Measurements from ENCODE around the gene RNF13.
"Not testable (repeated sequence)": the region's sequence is repeated elsewhere in the genome, so short reads cannot be mapped to it uniquely, and the experiment has no call there.

Gene RNF13

DNA sequence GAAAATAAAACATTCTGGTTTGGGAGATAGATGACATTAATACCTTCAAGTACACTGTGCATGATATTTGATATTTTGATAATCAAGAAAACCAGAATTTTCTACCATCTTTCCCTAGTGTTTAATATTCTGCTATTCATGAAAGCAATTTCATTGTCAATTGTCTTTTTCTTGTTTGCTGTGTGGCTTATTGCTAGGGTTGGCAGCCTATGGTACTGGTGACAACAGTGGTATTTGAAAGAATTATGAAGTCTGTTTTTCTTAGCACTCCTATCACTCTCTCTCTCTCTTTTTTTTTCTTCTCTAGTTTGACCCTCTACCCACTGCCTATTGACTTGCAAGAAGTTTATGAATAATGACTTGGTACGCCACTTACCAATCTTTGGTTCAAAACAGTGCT, 15.4 kb downstream of the RNF13 start:
- TF ChIP-seq, protein P1, sequence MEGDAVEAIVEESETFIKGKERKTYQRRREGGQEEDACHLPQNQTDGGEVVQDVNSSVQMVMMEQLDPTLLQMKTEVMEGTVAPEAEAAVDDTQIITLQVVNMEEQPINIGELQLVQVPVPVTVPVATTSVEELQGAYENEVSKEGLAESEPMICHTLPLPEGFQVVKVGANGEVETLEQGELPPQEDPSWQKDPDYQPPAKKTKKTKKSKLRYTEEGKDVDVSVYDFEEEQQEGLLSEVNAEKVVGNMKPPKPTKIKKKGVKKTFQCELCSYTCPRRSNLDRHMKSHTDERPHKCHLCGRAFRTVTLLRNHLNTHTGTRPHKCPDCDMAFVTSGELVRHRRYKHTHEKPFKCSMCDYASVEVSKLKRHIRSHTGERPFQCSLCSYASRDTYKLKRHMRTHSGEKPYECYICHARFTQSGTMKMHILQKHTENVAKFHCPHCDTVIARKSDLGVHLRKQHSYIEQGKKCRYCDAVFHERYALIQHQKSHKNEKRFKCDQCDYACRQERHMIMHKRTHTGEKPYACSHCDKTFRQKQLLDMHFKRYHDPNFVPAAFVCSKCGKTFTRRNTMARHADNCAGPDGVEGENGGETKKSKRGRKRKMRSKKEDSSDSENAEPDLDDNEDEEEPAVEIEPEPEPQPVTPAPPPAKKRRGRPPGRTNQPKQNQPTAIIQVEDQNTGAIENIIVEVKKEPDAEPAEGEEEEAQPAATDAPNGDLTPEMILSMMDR (IDR thresholded peaks at IDR 0.05; ENCODE audit: low read depth, low read length) = no peak
- Histone ChIP-seq H3K4me1 (no peaks in the 10 kb centered on the region), H3K36me3 (no peaks in the 10 kb centered on the region), H3K27me3 (no peaks in the 10 kb centered on the region), H3K4me3 (ENCODE audit: low read depth, low read length) (no peak overlapping the region), H3K9me3 (peaks cover 11% of the 10 kb centered on the region)
- DNase-seq = no peak

DNA sequence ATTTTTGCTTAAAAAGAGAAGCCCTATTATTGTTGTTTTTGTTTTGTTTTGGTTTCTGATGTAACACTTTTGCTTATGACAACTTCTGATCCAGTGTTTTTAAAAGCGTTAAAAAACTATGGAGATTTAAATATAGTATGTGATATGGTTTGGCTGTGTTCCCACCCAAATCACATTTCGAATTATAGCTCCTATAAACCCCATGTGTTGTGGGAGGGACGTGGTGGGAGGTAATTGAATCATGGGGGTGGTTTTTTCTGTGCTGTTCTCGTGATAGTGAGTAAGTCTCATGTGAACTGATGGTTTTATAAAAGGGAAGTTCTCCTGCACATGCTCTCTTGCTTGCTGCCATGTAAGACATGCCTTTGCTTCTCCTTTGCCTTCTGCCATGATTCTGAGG, 16.6 kb downstream of the RNF13 start:
- H3K9me3 ChIP-seq = peaks cover 13% of the 10 kb centered on the region
- DNase-seq = not testable (repeated sequence)

DNA sequence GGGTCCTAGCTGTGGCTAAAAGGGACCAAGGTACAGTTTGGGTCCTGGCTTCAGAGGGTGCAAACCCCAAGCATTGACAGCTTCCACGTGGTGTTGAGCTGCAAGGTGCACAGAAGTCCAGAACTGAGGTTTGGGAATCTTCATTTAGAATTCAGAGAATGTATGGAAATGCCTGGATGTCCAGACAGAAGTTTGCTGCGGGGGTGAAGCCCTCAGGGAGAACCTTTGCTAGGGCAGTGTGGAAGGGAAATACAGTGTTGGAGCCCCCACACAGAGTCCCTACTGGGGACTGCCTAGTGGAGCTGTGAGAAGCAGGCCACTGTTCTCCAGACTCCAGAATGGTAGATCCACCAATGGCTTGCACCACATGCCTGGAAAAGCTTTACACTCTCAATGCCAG, 17.9 kb downstream of the RNF13 start:
- H3K4me3 ChIP-seq (ENCODE audit: low read depth, low read length) = no peak overlapping the region
- no peak for DNase-seq
- H3K9me3 ChIP-seq = peaks cover 15% of the 10 kb centered on the region
- H3K27me3 ChIP-seq = no peaks in the 10 kb centered on the region
- no peaks in the 10 kb centered on the region for H3K36me3 ChIP-seq
- TF ChIP-seq, protein P1 (IDR thresholded peaks at IDR 0.05; ENCODE audit: low read depth, low read length) = no peak
- H3K4me1 ChIP-seq = no peaks in the 10 kb centered on the region

More for the DNA sequence above, 16.6 kb downstream of the RNF13 start:
- not testable (repeated sequence) for H3K27me3 ChIP-seq; H3K4me1 ChIP-seq; H3K36me3 ChIP-seq; H3K4me3 ChIP-seq (ENCODE audit: low read depth, low read length)

DNA sequence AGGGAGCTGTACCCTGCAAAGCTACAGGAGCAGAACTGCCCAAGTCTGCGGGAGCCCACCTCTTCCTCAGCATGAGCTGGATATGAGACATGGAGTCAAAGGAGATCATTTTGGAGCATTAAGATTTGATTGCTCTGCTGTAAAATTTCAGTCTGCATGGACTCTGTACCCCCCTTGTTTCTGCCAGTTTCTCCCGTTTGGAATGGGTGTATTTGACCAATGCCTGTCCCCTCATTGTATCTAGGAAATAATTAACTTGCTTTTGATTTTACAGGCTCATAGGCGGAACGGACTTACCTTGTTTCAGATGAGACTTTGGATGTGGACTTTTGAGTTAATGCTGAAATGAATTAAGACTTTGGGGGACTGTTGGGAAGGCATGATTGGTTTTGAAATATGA, 18.3 kb downstream of the RNF13 start:
- H3K36me3 ChIP-seq = no peaks in the 10 kb centered on the region
- no peaks in the 10 kb centered on the region for H3K4me1 ChIP-seq
- DNase-seq = no peak
- TF ChIP-seq, protein P1 (IDR thresholded peaks at IDR 0.05; ENCODE audit: low read depth, low read length) = no peak
- peaks cover 15% of the 10 kb centered on the region for H3K9me3 ChIP-seq
- no peak overlapping the region for H3K4me3 ChIP-seq (ENCODE audit: low read depth, low read length)
- no peaks in the 10 kb centered on the region for H3K27me3 ChIP-seq

DNA sequence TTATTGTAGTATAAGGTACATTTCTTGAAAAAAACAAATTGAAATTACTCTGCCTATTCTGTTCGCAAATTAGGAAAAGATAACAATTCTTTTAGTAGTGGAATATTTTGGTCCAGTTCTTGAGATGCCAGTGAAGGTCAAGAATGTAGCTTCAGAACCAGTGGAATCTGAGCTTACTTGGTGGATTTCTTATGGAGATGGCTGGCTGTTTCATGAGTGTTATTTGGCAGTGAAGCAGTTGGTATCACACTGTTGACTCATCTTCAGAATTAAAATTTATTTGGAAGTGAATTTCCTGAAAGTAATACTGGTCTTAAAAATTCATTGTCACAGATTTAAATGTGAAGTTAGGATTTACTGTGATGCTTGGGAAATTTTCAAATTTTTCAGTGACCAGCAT, 19.1 kb downstream of the RNF13 start:
- DNase-seq = no peak
- TF ChIP-seq, protein P1 (IDR thresholded peaks at IDR 0.05; ENCODE audit: low read depth, low read length) = no peak

DNA sequence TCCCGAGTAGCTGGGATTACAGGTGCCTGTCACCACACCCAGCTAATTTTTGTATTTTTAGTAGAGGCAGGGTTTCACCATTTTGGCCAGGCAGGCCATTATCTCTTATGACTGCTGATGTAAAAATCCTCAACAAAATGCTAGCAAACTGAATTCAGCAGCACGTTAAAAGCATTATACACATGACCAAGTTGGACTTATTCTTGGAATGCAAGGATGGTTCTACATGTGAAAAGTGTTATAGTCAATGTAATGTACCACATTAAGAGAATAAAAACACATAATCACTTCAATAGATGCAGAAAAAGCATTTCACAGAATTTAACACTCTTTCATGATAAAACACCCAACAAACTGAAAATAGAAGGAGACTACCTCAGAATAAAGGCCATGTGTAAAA, 20.2 kb downstream of the RNF13 start:
- Histone ChIP-seq H3K36me3 (no peaks in the 10 kb centered on the region), H3K4me1 (no peaks in the 10 kb centered on the region), H3K27me3 (no peaks in the 10 kb centered on the region), H3K4me3 (ENCODE audit: low read depth, low read length) (no peak overlapping the region), H3K9me3 (peaks cover 17% of the 10 kb centered on the region)
- TF ChIP-seq, protein P1 (IDR thresholded peaks at IDR 0.05; ENCODE audit: low read depth, low read length) = no peak
- DNase-seq = no peak

More for the DNA sequence above, 19.1 kb downstream of the RNF13 start:
- Histone ChIP-seq H3K36me3 (no peaks in the 10 kb centered on the region), H3K27me3 (no peaks in the 10 kb centered on the region), H3K4me1 (no peaks in the 10 kb centered on the region), H3K9me3 (peaks cover 15% of the 10 kb centered on the region), H3K4me3 (ENCODE audit: low read depth, low read length) (no peak overlapping the region)

DNA sequence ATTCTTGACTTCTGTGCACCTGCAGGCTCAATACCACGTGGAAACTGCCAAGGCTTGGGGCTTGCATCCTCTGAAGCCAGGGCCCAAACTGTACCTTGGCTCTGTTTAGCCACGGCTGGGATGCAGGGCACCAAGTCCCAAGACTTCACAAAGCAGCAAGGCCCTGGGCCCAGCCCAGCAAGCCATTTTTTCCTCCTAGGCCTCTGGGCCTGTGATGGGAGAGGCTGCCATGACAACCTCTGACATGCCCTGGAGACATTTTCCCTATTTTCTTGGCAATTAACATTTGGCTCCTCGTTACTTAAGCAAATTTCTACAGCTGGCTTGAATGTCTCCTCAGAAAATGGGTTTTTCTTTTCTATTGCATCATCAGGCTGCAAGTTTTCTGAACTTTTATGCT, 25.5 kb downstream of the RNF13 start:
- H3K9me3 ChIP-seq; H3K4me3 ChIP-seq (ENCODE audit: low read depth, low read length); H3K36me3 ChIP-seq; DNase-seq; H3K4me1 ChIP-seq; H3K27me3 ChIP-seq: not testable (repeated sequence)

DNA sequence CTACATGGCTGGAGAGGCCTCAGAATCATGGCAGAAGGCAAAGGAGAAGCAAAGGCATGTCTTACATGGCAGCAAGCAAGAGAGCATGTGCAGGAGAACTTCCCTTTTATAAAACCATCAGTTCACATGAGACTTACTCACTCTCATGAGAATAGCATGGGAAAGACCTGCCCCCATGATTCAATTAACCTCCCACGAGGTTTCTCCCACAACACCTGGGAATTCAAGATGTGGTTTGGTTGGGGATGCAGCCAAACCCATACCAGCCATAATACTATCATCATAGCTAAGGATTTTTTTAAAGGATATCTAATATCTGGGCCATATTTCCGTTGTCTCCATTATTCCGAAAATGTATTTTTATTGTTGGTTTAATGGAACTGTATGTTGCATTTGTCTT, 26.5 kb downstream of the RNF13 start:
- not testable (repeated sequence) for DNase-seq; H3K9me3 ChIP-seq; H3K27me3 ChIP-seq; H3K4me3 ChIP-seq (ENCODE audit: low read depth, low read length); H3K4me1 ChIP-seq; H3K36me3 ChIP-seq

All from BE2C (cell line).